Measurements from ENCODE around the gene BTN1A1. TPM values are rescaled to one million over a fixed set of nuclear protein-coding genes. Genes with fewer than 3 reads are reported as not detected.

Gene BTN1A1
- total and polyA plus RNA-seq, 9 of the 15 experiments (the other 6 are each of a cell fraction or from before 2014, with no cell fraction given) = 0.01 to 0.15 (median 0.06) TPM; not detected in 4

DNA sequence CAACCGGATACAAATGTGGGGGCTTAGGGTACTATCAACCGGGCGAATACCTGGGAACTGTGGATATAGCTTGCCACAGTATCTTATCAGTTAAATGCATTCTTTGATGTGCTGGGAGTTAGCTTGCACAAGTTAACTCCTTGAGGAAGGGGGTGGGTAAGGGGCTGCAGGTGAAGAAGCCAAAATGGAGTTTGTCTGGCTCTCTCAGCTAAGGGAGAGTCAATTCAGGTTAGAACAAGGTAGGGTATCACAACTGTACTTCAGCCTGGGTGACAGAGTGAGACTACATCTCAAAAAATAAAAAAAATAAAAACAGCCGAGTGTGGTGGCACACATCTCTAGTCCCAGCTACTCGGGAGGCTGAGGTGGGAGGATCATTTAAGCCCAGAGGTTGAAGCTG lies 8.5 kb upstream of the BTN1A1 start (continued):
- no peak for TF ChIP-seq SIN3A (IDR thresholded peaks at IDR 0.05; ENCODE audit: borderline replicate concordance in 2 of 2, control insufficient read depth in 1 of 2, low read depth in 2 of 2, low read length in 2 of 2)
- TF ChIP-seq KLF10 (CRISPR knock-in tag; IDR thresholded peaks at IDR 0.05) = no peak
- no peak for TF ChIP-seq HSF4 (CRISPR knock-in tag; IDR thresholded peaks at IDR 0.05; ENCODE audit: borderline replicate concordance)
- no peak for TF ChIP-seq NFATC3 (IDR thresholded peaks at IDR 0.05)
- no peak for TF ChIP-seq ESRRB (CRISPR knock-in tag; IDR thresholded peaks at IDR 0.05; ENCODE audit: borderline replicate concordance)
- TF ChIP-seq ZNF253 (CRISPR knock-in tag; conservative IDR thresholded peaks at IDR 0.05) = no peak
- TF ChIP-seq RBBP5 (IDR thresholded peaks at IDR 0.05; ENCODE audit: borderline replicate concordance, insufficient read depth, low read length, poor library complexity, severe bottlenecking) = no peak
- TF ChIP-seq ZNF175 (CRISPR knock-in tag; IDR thresholded peaks at IDR 0.05; ENCODE audit: low read depth) = 0 out of 2 replicates have a peak, but pooled peaks have one; percentile 59
- TF ChIP-seq ZNF384 (IDR thresholded peaks at IDR 0.05; ENCODE audit: low read depth, low read length) = no peak
- no peak for TF ChIP-seq ZNF507 (tag; conservative IDR thresholded peaks at IDR 0.05)
- no peak for TF ChIP-seq CREB1 (IDR thresholded peaks at IDR 0.05)
- TF ChIP-seq CREB1 (CRISPR knock-in tag; IDR thresholded peaks at IDR 0.05) = no peak
- TF ChIP-seq DDX20 (tag; IDR thresholded peaks at IDR 0.05; ENCODE audit: low read depth) = peak; percentile 85
- TF ChIP-seq, protein P1, sequence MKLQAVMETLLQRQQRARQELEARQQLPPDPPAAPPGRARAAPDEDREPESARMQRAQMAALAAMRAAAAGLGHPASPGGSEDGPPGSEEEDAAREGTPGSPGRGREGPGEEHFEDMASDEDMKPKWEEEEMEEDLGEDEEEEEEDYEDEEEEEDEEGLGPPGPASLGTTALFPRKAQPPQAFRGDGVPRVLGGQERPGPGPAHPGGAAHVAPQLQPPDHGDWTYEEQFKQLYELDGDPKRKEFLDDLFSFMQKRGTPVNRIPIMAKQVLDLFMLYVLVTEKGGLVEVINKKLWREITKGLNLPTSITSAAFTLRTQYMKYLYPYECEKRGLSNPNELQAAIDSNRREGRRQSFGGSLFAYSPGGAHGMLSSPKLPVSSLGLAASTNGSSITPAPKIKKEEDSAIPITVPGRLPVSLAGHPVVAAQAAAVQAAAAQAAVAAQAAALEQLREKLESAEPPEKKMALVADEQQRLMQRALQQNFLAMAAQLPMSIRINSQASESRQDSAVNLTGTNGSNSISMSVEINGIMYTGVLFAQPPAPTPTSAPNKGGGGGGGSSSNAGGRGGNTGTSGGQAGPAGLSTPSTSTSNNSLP (IDR thresholded peaks at IDR 0.05; ENCODE audit: borderline replicate concordance, low read depth, low read length) = no peak
- TF ChIP-seq CAMTA2 (CRISPR knock-in tag; conservative IDR thresholded peaks at IDR 0.05) = no peak
- TF ChIP-seq FOXA1 (IDR thresholded peaks at IDR 0.05; ENCODE audit: borderline replicate concordance) = no peak
- TF ChIP-seq ZNF140 (CRISPR knock-in tag; IDR thresholded peaks at IDR 0.05) = no peak
- no peak for TF ChIP-seq RFX1 (IDR thresholded peaks at IDR 0.05)
- 0 out of 2 replicates have a peak, but pooled peaks have one; percentile 73 for TF ChIP-seq ZNF644 (tag; IDR thresholded peaks at IDR 0.05; ENCODE audit: low read depth)
- TF ChIP-seq, protein P2, sequence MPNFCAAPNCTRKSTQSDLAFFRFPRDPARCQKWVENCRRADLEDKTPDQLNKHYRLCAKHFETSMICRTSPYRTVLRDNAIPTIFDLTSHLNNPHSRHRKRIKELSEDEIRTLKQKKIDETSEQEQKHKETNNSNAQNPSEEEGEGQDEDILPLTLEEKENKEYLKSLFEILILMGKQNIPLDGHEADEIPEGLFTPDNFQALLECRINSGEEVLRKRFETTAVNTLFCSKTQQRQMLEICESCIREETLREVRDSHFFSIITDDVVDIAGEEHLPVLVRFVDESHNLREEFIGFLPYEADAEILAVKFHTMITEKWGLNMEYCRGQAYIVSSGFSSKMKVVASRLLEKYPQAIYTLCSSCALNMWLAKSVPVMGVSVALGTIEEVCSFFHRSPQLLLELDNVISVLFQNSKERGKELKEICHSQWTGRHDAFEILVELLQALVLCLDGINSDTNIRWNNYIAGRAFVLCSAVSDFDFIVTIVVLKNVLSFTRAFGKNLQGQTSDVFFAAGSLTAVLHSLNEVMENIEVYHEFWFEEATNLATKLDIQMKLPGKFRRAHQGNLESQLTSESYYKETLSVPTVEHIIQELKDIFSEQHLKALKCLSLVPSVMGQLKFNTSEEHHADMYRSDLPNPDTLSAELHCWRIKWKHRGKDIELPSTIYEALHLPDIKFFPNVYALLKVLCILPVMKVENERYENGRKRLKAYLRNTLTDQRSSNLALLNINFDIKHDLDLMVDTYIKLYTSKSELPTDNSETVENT (CRISPR knock-in tag; IDR thresholded peaks at IDR 0.05) = no peak
- TF ChIP-seq ZNF12 (CRISPR knock-in tag; IDR thresholded peaks at IDR 0.05) = no peak
- TF ChIP-seq ETV5 (CRISPR knock-in tag; IDR thresholded peaks at IDR 0.05; ENCODE audit: low read depth) = no peak
- no peak for TF ChIP-seq TEAD2 (tag; IDR thresholded peaks at IDR 0.05)
